Astrocyte of the cerebellum (primary cell): ENCODE results near the gene ARHGAP18.

Experiments
- DNase-seq: peaks from one replicate; pipeline ENCODE4 v3.0.0-alpha.2; 2011; ENCODE audit warnings: low read depth
- H3K4me3 ChIP-seq: 2 replicates; pipeline ENCODE4 v1.5.1; 2011; ENCODE audit warnings: mild to moderate bottlenecking, low read depth, low read length, moderate library complexity
- CTCF ChIP-seq: IDR thresholded peaks from 2 replicates; pipeline ENCODE4 v1.5.1; 2012; ENCODE audit warnings: low read length, low read depth, moderate library complexity, mild to moderate bottlenecking; ENCODE audit errors: missing control alignments
- in situ Hi-C: cut with HindIII; loops from 2 replicates; pipeline ENCODE4 v1.10.0; 2017; ENCODE audit warnings: low sequenced_read_pairs

The ARHGAP18 gene

GRCh38 chr6:129673748-129674147 is 36.2 kb downstream of the ARHGAP18 start:
- in situ Hi-C loops: loop anchor here (5.0 kb wide), 1 partner anchor 71 kb away; no protein-coding TSS in a partner anchor
- DNase-seq: no peak
- TF ChIP-seq CTCF: no peak
- no peak overlapping the region for H3K4me3 ChIP-seq

- no peak for TF ChIP-seq CTCF
- in situ Hi-C loops: loop anchor here (5.0 kb wide), 1 partner anchor 71 kb away; no protein-coding TSS in a partner anchor
- H3K4me3 ChIP-seq: no peak overlapping the region
- peak; percentile 56 for DNase-seq
Measured at GRCh38 chr6:129672881-129673631, 36.9 kb downstream of the ARHGAP18 start.

GRCh38 chr6:129672341-129672682 is 37.7 kb downstream of the ARHGAP18 start:
- H3K4me3 ChIP-seq: no peak overlapping the region
- TF ChIP-seq CTCF: no peak
- in situ Hi-C loops: loop anchor here (5.0 kb wide), 1 partner anchor 70 kb away; no protein-coding TSS in a partner anchor
- DNase-seq: no peak

GRCh38 chr6:129671442-129672340 is 38.3 kb downstream of the ARHGAP18 start:
- in situ Hi-C loops: loop anchor here (5.0 kb wide), 1 partner anchor 69 kb away; no protein-coding TSS in a partner anchor
- no peak for DNase-seq
- no peak for TF ChIP-seq CTCF
- H3K4me3 ChIP-seq: no peak overlapping the region

- TF ChIP-seq CTCF: no peak
Measured at GRCh38 chr6:129670634-129671033, 39.3 kb downstream of the ARHGAP18 start.

GRCh38 chr6:129667621-129668020 is 42.4 kb downstream of the ARHGAP18 start:
- no peak for DNase-seq
- TF ChIP-seq CTCF: no peak

More at GRCh38 chr6:129670634-129671033, 39.3 kb downstream of the ARHGAP18 start:
- no peak for DNase-seq
- no peak overlapping the region for H3K4me3 ChIP-seq
- in situ Hi-C loops: loop anchor here (5.0 kb wide), 1 partner anchor 68 kb away; no protein-coding TSS in a partner anchor

More at GRCh38 chr6:129667621-129668020, 42.4 kb downstream of the ARHGAP18 start:
- no peak overlapping the region for H3K4me3 ChIP-seq
- in situ Hi-C loops: no loop called here
